Vein endothelial cell (primary cell): ENCODE results near the gene PTPDC1. TPM values are rescaled to one million over a fixed set of nuclear protein-coding genes. Genes with fewer than 3 reads are reported as not detected.

Source experiments
- total RNA-seq: library from RNA; depleted of rRNA; stranded (reverse); fragments of >200 nt; gene quantifications from 2 replicates; pipeline ENCODE4 v1.2.3, GENCODE V29; 2012

PTPDC1 gene
- total RNA-seq = 9.1 and 12.5 TPM in 2 replicates

GRCh38 chr9:94084314-94084713 is at the start of gene PTPDC1:
Gene PTPDC1 (plus strand): TSS chr9:94084464. CDS start chr9:94084531, 67 bp downstream.

Other genes starting within 250 kb of the PTPDC1 start
- gene BARX1, start 129.1 kb upstream of the PTPDC1 start, total RNA-seq = not detected in 2 replicates
- gene ZNF169, start 174.8 kb downstream of the PTPDC1 start, total RNA-seq = 4.8 and 5.2 TPM in 2 replicates
- gene NUTM2F, start 244.2 kb downstream of the PTPDC1 start, total RNA-seq = not detected in 2 replicates